Tibial artery (tissue), 4 donors: Measurements from ENCODE around the gene TMEM132A.

ENCODE experiments used
- DNase-seq, 2 donors: peaks; one replicate each; pipeline ENCODE4 v3.0.0-alpha.2; 2019
- H3K27ac ChIP-seq, 2 donors: fragments of 200-600 bp; sonication (generic) in 1 of 2; 1 replicate in 1 of 2; 2 replicates in 1 of 2; pipeline ENCODE4 v1.5.1; 2018 to 2019; ENCODE audit warnings: mild to moderate bottlenecking in 1 of 2
- H3K27me3 ChIP-seq, 2 donors: fragments of 200-600 bp; sonication (generic) in 1 of 2; one replicate each; pipeline versions ENCODE4 v1.5.1 to v1.6.0; 2016 to 2019
- H3K36me3 ChIP-seq, 3 donors: fragments of 200-600 bp; sonication (generic) in 2 of 3; one replicate each; pipeline ENCODE4 v1.5.1; 2016 to 2019; ENCODE audit warnings: mild to moderate bottlenecking in 2 of 3
- H3K4me1 ChIP-seq, 4 donors: fragments of 200-600 bp; sonication (generic) in 2 of 4; 1 replicate in 3 of 4; 2 replicates in 1 of 4; pipeline ENCODE4 v1.5.1; 2016 to 2019
- H3K4me3 ChIP-seq, 2 donors: fragments of 200-600 bp; sonication (generic) in 1 of 2; 1 replicate in 1 of 2; 2 replicates in 1 of 2; pipeline ENCODE4 v1.5.1; 2018 to 2019; ENCODE audit warnings: mild to moderate bottlenecking in 2 of 2
- H3K9me3 ChIP-seq, 3 donors: fragments of 200-600 bp; sonication (generic) in 1 of 3; one replicate each; pipeline ENCODE4 v1.5.1; 2016 to 2019
- CTCF ChIP-seq, 2 experiments: fragments of 200-600 bp in 1 of 2; fragments of 450-650 bp in 1 of 2; IDR thresholded peaks; one replicate each; pipeline ENCODE4 v1.5.1; 2017 to 2019; ENCODE audit warnings: antibody characterized with exemption in 2 of 2, mild to moderate bottlenecking in 1 of 2, moderate library complexity in 1 of 2
- intact Hi-C: fragments of 100-400 bp; cut with DNase I; formaldehyde crosslinking; loops from one replicate; pipeline ENCODE4 v1.15.0; 2023; ENCODE audit warnings: low total_unique reads

TMEM132A gene

GRCh38 chr11:60954421-60954820, 30.2 kb downstream of the TMEM132A start:
- Histone ChIP-seq H3K27ac (no peak overlapping the region), H3K9me3 (no peaks in the 10 kb centered on the region), H3K36me3 (no peaks in the 10 kb centered on the region), H3K4me1 (peaks cover 0 to 25% (median 6%) of the 10 kb centered on the region in 4 donors), H3K4me3 (no peak overlapping the region), H3K27me3 (no peaks in the 10 kb centered on the region)
- DNase-seq = no peak
- TF ChIP-seq CTCF (IDR thresholded peaks at IDR 0.05) = no peak
- intact Hi-C loops = no loop called here

- Histone ChIP-seq H3K36me3 (no peaks in the 10 kb centered on the region), H3K4me1 (peaks cover 0 to 16% (median 3%) of the 10 kb centered on the region in 4 donors), H3K27ac (no peak overlapping the region), H3K27me3 (no peaks in the 10 kb centered on the region), H3K9me3 (no peaks in the 10 kb centered on the region), H3K4me3 (no peak overlapping the region)
- TF ChIP-seq CTCF (IDR thresholded peaks at IDR 0.05) = no peak
- no peak for DNase-seq
- intact Hi-C loops = no loop called here
These were observed 31.3 kb downstream of the TMEM132A start for GRCh38 chr11:60955571-60955970.

GRCh38 chr11:60957188-60957587, 32.9 kb downstream of the TMEM132A start:
- DNase-seq = no peak
- Histone ChIP-seq H3K4me3 (no peak overlapping the region), H3K36me3 (no peaks in the 10 kb centered on the region), H3K4me1 (peaks cover 0 to 3% (median 0%) of the 10 kb centered on the region in 4 donors), H3K9me3 (no peaks in the 10 kb centered on the region), H3K27me3 (no peaks in the 10 kb centered on the region), H3K27ac (no peak overlapping the region)
- intact Hi-C loops = no loop called here
- TF ChIP-seq CTCF (IDR thresholded peaks at IDR 0.05) = no peak

- no peak for DNase-seq
- intact Hi-C loops = no loop called here
- Histone ChIP-seq H3K9me3 (no peaks in the 10 kb centered on the region), H3K36me3 (no peaks in the 10 kb centered on the region), H3K27me3 (peaks cover 0 to under 1% of the 10 kb centered on the region in 2 donors), H3K4me3 (no peak overlapping the region), H3K27ac (no peak overlapping the region), H3K4me1 (no peaks in the 10 kb centered on the region)
- TF ChIP-seq CTCF (IDR thresholded peaks at IDR 0.05) = no peak
These were observed 35.2 kb downstream of the TMEM132A start for GRCh38 chr11:60959431-60959830.

GRCh38 chr11:60960405-60960804, 36.1 kb downstream of the TMEM132A start:
- H3K4me1 ChIP-seq = no peaks in the 10 kb centered on the region
- TF ChIP-seq CTCF (IDR thresholded peaks at IDR 0.05) = no peak
- no peak for DNase-seq
- H3K9me3 ChIP-seq = no peaks in the 10 kb centered on the region
- H3K36me3 ChIP-seq = no peaks in the 10 kb centered on the region
- peaks cover 0 to 3% of the 10 kb centered on the region in 2 donors for H3K27me3 ChIP-seq
- no peak overlapping the region for H3K27ac ChIP-seq
- intact Hi-C loops = no loop called here
- no peak overlapping the region for H3K4me3 ChIP-seq

- peaks cover 0 to 3% of the 10 kb centered on the region in 2 donors for H3K27me3 ChIP-seq
- no peak overlapping the region for H3K4me3 ChIP-seq
- no peak for TF ChIP-seq CTCF (IDR thresholded peaks at IDR 0.05)
- H3K27ac ChIP-seq = no peak overlapping the region
- H3K4me1 ChIP-seq = no peaks in the 10 kb centered on the region
- no peaks in the 10 kb centered on the region for H3K36me3 ChIP-seq
- peaks cover 0 to 4% (median 0%) of the 10 kb centered on the region in 3 donors for H3K9me3 ChIP-seq
- no peak for DNase-seq
- intact Hi-C loops = no loop called here
These were observed 40.5 kb downstream of the TMEM132A start for GRCh38 chr11:60964801-60965200.
